Skin epidermis (tissue), 12 donors: ENCODE results near the gene SLFN12.
"Not testable (repeated sequence)": the region's sequence is repeated elsewhere in the genome, so short reads cannot be mapped to it uniquely, and the experiment has no call there.

ENCODE experiments used
- H3K27ac ChIP-seq, 21 experiments: fragments of 200-600 bp; sonication (generic) in 11 of 21; one replicate each; pipeline ENCODE4 v1.5.0; 2020; ENCODE audit warnings: mild to moderate bottlenecking in 3 of 21, inconsistent platforms in 2 of 21, moderate library complexity in 2 of 21
- H3K4me3 ChIP-seq, 7 experiments: fragments of 200-600 bp; sonication (generic) in 2 of 7; one replicate each; pipeline ENCODE4 v1.5.0; 2020; ENCODE audit warnings: inconsistent platforms in 2 of 7, mild to moderate bottlenecking in 2 of 7, moderate library complexity in 1 of 7

The SLFN12 gene

GRCh38 chr17:35416659-35417058 is 15.6 kb downstream of the SLFN12 start:
- Histone ChIP-seq H3K4me3 (no peak overlapping the region), H3K27ac (no peak overlapping the region)

DNA sequence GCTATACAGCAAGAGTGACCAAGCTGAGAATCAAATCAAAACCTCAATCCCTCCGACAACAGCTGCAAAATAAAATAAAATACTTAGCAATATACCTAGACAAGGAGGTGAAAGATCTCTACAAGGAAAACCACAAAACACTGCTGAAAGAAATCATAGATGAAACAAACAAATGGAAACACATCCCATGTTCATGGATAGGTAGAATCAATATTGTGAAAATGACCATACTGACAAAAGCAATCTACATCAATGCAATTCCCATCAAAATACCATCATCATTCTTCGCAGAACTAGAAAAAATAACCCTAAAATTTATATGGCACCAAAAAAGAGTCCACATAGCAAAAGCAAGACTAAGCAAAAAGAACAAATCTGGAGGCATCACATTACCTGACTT is 17.6 kb downstream of the SLFN12 start:
- H3K27ac ChIP-seq, H3K4me3 ChIP-seq: not testable (repeated sequence)

DNA sequence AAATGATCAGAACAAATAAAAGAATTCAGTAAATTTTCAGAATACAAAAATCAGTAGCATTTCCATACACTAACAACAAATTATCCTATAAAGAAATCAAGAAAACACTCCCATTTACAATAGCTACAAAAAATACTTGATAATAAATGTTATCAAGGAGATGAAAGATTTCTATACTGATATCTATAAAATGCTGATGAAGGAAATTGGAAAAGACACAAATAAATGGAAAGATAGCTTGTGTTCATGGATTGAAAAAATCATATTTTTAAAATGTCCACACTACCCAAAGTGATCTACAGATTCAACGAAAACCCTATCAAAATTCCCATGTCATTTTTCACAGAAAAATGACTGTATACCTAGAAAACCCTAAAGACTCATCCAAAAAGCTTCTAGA is 18.1 kb downstream of the SLFN12 start:
- H3K4me3 ChIP-seq, result no peak overlapping the region
- H3K27ac ChIP-seq, result no peak overlapping the region

- Histone ChIP-seq H3K27ac (no peak overlapping the region), H3K4me3 (no peak overlapping the region)
These were observed 24.8 kb downstream of the SLFN12 start for GRCh38 chr17:35407531-35407930.

GRCh38 chr17:35406568-35406967 is 25.7 kb downstream of the SLFN12 start:
- H3K4me3 ChIP-seq, result no peak overlapping the region
- no peak overlapping the region for H3K27ac ChIP-seq

DNA sequence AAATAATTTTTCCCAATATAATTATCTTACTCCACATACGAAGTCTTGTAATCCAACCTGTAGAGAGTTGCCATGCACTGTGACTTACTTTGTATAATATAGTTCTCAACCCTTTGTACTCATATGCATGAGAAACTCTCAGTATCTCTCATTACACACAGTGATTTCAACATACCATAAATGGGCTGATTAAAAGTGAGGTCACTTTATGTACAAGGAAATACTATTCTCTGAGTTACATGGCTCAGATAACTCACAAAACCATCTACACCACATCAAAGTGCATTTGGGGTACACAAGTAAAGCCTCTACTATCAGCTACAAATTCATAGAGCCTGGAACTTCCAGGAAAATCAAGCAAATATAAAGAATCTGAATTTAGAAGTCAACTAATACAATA is 27.9 kb downstream of the SLFN12 start:
- no peak overlapping the region for H3K4me3 ChIP-seq
- H3K27ac ChIP-seq, result no peak overlapping the region

DNA sequence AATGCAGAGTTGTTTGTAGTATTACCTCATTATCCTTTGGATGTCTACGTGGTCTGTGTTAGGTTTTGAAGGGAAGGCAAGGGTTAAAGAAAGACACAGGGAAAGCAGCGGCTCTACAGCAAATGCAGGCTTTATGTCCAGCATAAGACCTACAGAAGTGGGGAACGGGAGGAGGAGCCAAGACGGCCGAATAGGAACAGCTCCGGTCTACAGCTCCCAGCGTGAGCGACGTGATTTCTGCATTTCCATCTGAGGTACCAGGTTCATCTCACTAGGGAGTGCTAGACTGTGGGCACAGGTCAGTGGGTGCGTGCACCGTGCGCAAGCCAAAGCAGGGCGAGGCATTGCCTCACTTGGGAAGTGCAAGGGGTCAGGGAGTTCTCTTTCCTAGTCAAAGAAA is 38.5 kb downstream of the SLFN12 start:
- H3K27ac ChIP-seq, H3K4me3 ChIP-seq: not testable (repeated sequence)

- Histone ChIP-seq H3K27ac (no peak overlapping the region), H3K4me3 (no peak overlapping the region)
These were observed 41.6 kb downstream of the SLFN12 start for GRCh38 chr17:35390663-35391062.

DNA sequence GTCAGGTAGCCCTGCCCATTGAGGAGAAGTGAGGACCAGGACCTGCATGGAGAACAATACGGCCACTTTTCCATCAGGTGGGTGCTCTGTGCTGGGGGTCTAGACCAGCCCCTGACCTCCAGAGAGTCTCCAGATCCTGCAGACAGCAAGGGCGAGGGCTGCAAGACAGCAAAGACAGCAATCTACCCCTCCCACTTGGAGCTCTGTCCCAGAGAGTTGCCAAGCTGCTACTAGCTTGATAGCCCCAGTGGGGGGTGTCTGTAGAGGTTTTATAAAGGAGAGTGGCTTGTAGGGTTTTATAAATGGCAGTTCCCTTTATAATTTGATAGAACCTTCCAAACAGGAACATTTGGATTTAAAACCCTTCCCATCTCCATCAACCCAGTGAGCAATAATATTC is 42.1 kb downstream of the SLFN12 start:
- no peak overlapping the region for H3K27ac ChIP-seq

DNA sequence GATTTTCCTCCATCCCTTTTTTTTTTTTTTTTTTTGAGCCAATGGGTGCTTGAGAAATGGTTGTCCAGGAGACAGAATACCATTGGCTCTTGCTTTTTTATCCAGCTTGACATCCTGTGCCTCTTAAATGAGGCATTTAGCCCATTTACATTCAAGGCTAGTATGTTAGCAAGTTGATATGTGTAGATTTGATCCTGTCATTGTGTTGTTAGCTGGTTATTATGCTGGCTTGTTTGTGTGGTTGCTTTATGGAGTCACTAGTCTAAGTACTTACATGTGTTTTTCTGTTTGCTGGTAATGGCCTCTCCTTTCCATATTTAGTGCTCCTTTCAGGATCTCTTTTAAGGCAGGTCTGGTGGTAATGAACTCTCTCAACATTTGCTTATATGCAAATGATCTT is 44.8 kb downstream of the SLFN12 start:
- no peak overlapping the region for H3K27ac ChIP-seq
- no peak overlapping the region for H3K4me3 ChIP-seq

More for the DNA sequence above, 42.1 kb downstream of the SLFN12 start:
- H3K4me3 ChIP-seq, result no peak overlapping the region

GRCh38 chr17:35377706-35378105 is 54.6 kb downstream of the SLFN12 start:
- no peak overlapping the region for H3K27ac ChIP-seq
- no peak overlapping the region for H3K4me3 ChIP-seq

DNA sequence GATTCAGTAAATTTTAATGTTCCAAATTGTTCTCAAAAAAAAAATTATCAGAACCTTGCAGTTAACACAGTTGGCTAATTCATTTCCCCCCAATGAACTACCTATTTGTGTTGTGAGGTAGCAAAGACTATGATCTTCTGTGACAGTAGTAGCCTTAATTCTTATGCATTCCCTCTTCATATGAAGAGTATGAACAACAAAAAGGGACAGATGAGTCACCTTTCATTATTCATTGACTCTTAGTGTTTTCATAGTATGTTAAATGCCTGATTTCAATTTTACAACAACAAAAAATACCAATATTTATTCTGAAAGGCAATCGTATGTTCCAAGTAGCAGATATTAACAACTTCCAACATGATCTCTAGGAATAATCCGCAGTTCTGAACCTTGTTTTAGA is 55.2 kb downstream of the SLFN12 start:
- Histone ChIP-seq H3K27ac (no peak overlapping the region), H3K4me3 (no peak overlapping the region)

GRCh38 chr17:35376245-35376644 is 56.1 kb downstream of the SLFN12 start:
- H3K4me3 ChIP-seq, result no peak overlapping the region
- peak overlapping the region in 16 of 21 experiments; percentile 3 to 98 (median 46) for H3K27ac ChIP-seq

- Histone ChIP-seq H3K4me3 (peak overlapping the region; percentile 53 to 82 (median 58)), H3K27ac (peak overlapping the region in 20 of 21 experiments; percentile 82 to 98 (median 93))
These were observed 57.4 kb downstream of the SLFN12 start for GRCh38 chr17:35374766-35375344.

GRCh38 chr17:35373984-35374765 is 58.1 kb downstream of the SLFN12 start:
- peak overlapping the region; percentile 41 to 98 (median 92) for H3K27ac ChIP-seq
- peak overlapping the region; percentile 53 to 82 (median 58) for H3K4me3 ChIP-seq

- Histone ChIP-seq H3K27ac (peak within 1 kb of the TSS; percentile 66 to 98 (median 92)), H3K4me3 (peak within 1 kb of the TSS; percentile 53 to 82 (median 58))
These were observed 58.7 kb downstream of the SLFN12 start, which contains the start of gene SLFN11 for GRCh38 chr17:35373534-35373983. TSS of gene SLFN11 (minus strand) at chr17:35373621. CDS start at chr17:35363807, 9,814 bp downstream.

DNA sequence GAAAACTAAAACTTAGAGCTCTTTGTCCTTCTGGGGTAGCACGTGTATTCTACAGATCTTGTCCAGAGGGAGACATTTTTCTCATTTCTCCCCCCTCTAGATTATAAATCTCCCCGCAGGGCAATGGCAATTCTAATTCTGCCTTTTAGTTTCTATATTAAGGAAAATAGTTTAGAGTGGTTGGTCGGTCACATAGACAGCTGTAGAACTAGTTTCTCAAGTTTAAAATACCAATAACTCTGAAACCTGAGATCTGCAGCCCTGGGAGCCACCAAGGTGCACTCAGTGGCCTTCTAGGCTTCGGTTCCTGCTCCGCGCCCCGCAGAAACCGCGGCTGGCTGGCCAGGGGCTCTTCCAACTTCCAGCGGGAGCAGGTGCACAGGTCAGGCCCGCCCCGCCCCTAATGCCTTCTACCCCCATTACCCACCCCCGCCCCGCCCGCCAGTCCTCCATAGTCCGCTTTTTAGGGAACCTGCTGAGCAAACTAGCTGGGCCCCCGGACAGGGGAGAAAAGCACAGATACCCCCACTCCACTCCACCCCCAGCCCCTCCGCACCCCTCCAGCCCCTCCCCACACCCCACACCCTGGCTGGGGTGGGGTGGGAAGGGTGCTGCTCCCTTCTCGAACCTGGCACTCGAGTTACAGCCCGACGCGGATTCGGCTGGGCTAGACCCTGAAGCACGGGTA is 59.3 kb downstream of the SLFN12 start:
- Histone ChIP-seq H3K27ac (peak overlapping the region; percentile 66 to 98 (median 92)), H3K4me3 (peak overlapping the region; percentile 53 to 82 (median 58))

GRCh38 chr17:35371934-35372333 is 60.4 kb downstream of the SLFN12 start:
- H3K27ac ChIP-seq, result no peak overlapping the region
- H3K4me3 ChIP-seq, result peak overlapping the region in 1 of 7 experiments; percentile 56

- Histone ChIP-seq H3K4me3 (no peak overlapping the region), H3K27ac (peak overlapping the region in 4 of 21 experiments; percentile 11 to 45 (median 34))
These were observed 64.0 kb downstream of the SLFN12 start for GRCh38 chr17:35368081-35368830.

GRCh38 chr17:35361027-35361426 is 71.3 kb downstream of the SLFN12 start:
- no peak overlapping the region for H3K4me3 ChIP-seq
- no peak overlapping the region for H3K27ac ChIP-seq
